Common myeloid progenitor, CD34-positive (primary cell): ENCODE data around the gene MAD2L2.

Experiments used
- CTCF ChIA-PET: fragments of 350-600 bp; sonication (Branson Sonifier 250); formaldehyde crosslinking; loops from one replicate; lab custom pipeline; 2021; ENCODE audit warnings: antibody characterized with exemption; lab: Charles Lee
- POLR2A ChIA-PET: fragments of 350-600 bp; sonication (Branson Sonifier 250); formaldehyde crosslinking; loops from one replicate; lab custom pipeline; 2021; ENCODE audit warnings: antibody characterized with exemption; lab: Charles Lee
- DNase-seq, 3 donors: peaks; one replicate each; pipeline versions ENCODE4 v3.0.0 to v3.0.0-alpha.2; 2013
- H3K27ac ChIP-seq, 2 experiments: 1 replicate in 1 of 2; 2 replicates in 1 of 2; pipeline ENCODE4 v1.7.0; 2013; ENCODE audit warnings: inconsistent platforms in 2 of 2, low read length in 2 of 2, mild to moderate bottlenecking in 2 of 2, low read depth in 1 of 2, moderate library complexity in 1 of 2; ENCODE audit not compliant: severe bottlenecking in 2 of 2, insufficient read depth in 1 of 2, poor library complexity in 1 of 2
- H3K27me3 ChIP-seq, 5 experiments: replicated peaks in 2 of 5; 1 replicate in 3 of 5; 2 replicates in 2 of 5; pipeline versions ENCODE4 v1.6.1 to v1.7.0; 2013; ENCODE audit warnings: low read length in 4 of 5, mild to moderate bottlenecking in 2 of 5, moderate library complexity in 2 of 5, inconsistent platforms in 1 of 5; ENCODE audit not compliant: insufficient read depth in 5 of 5, control insufficient read depth in 4 of 5
- H3K36me3 ChIP-seq, 4 experiments: 1 replicate in 2 of 4; 2 replicates in 2 of 4; pipeline versions ENCODE4 v1.6.1 to v1.7.0; 2013; ENCODE audit warnings: low read length in 3 of 4, control low read depth in 1 of 4, mild to moderate bottlenecking in 1 of 4; ENCODE audit not compliant: control insufficient read depth in 4 of 4, insufficient read depth in 4 of 4
- H3K4me1 ChIP-seq, 4 experiments: 1 replicate in 3 of 4; 2 replicates in 1 of 4; pipeline versions ENCODE4 v1.6.1 to v1.7.1; 2013; ENCODE audit warnings: low read length in 3 of 4, mild to moderate bottlenecking in 3 of 4, control low read depth in 1 of 4, inconsistent platforms in 1 of 4, moderate library complexity in 1 of 4; ENCODE audit not compliant: control insufficient read depth in 4 of 4, insufficient read depth in 4 of 4; ENCODE audit errors: control extremely low read depth in 1 of 4
- H3K4me3 ChIP-seq, 7 experiments: 1 replicate in 4 of 7; 2 replicates in 3 of 7; pipeline versions ENCODE4 v1.5.1 to v1.7.0; 2013; ENCODE audit warnings: mild to moderate bottlenecking in 7 of 7, low read length in 6 of 7, moderate library complexity in 6 of 7, inconsistent platforms in 2 of 7, low read depth in 2 of 7, control low read depth in 1 of 7; ENCODE audit not compliant: insufficient read depth in 4 of 7, control insufficient read depth in 1 of 7; ENCODE audit errors: extremely low read depth in 1 of 7
- H3K9me3 ChIP-seq, 5 experiments: 1 replicate in 4 of 5; 2 replicates in 1 of 5; pipeline versions ENCODE4 v1.6.1 to v1.7.1; 2013; ENCODE audit warnings: low read length in 4 of 5, mild to moderate bottlenecking in 2 of 5, inconsistent platforms in 1 of 5, low read depth in 1 of 5, moderate library complexity in 1 of 5; ENCODE audit not compliant: control insufficient read depth in 4 of 5, insufficient read depth in 2 of 5; ENCODE audit errors: control extremely low read depth in 1 of 5
- WGBS: methylation state at CpG from one replicate; pipeline ENCODE4 v1.1.5; 2013; ENCODE audit not compliant: insufficient coverage; 5-methylcytosine and 5-hydroxymethylcytosine counted together

Gene MAD2L2

GRCh38 chr1:11670747-11671146, 10.2 kb downstream of the MAD2L2 start:
- ChIA-PET POLR2A (no interaction called here), CTCF (interaction anchor here (0.8 kb wide), 1 partner anchor 20 kb away, joined by 3 read pairs; no protein-coding TSS in a partner anchor)
- Histone ChIP-seq H3K27me3 (no peaks in the 10 kb centered on the region), H3K9me3 (no peaks in the 10 kb centered on the region), H3K36me3 (peaks cover 5 to 57% (median 28%) of the 10 kb centered on the region in 4 experiments), H3K4me1 (no peaks in the 10 kb centered on the region), H3K4me3 (no peak overlapping the region), H3K27ac (no peak overlapping the region)
- no peak for DNase-seq
- WGBS = 90% methylated on average over 4 of the region's 6 CpGs

GRCh38 chr1:11668516-11668915, 12.4 kb downstream of the MAD2L2 start:
- 94% methylated on average over 11 of the region's 14 CpGs for WGBS
- H3K27ac ChIP-seq = no peak overlapping the region
- no peak for DNase-seq
- H3K36me3 ChIP-seq = peaks cover 0 to 38% (median 18%) of the 10 kb centered on the region in 4 experiments
- ChIA-PET POLR2A (no interaction called here), CTCF (no interaction called here)
- H3K27me3 ChIP-seq = no peaks in the 10 kb centered on the region
- H3K4me1 ChIP-seq = peaks cover 0 to 13% (median 8%) of the 10 kb centered on the region in 4 experiments
- H3K4me3 ChIP-seq = no peak overlapping the region
- no peaks in the 10 kb centered on the region for H3K9me3 ChIP-seq

GRCh38 chr1:11664336-11665065, 16.4 kb downstream of the MAD2L2 start:
- ChIA-PET CTCF (interaction anchor here (0.7 to 5.9 kb wide), 18 partner anchors 9 to 85 kb away, joined by 3 to 33 read pairs (median 5); partner anchors contain the start of gene DRAXIN), POLR2A (interaction anchor here (0.8 to 2.6 kb wide), 5 partner anchors 28 to 243 kb away, joined by 3 to 7 read pairs (median 5); no protein-coding TSS in a partner anchor)
- Histone ChIP-seq H3K36me3 (peaks cover 0 to 7% (median 4%) of the 10 kb centered on the region in 4 experiments), H3K4me1 (peaks cover 0 to 13% (median 9%) of the 10 kb centered on the region in 4 experiments), H3K27ac (peak overlapping the region in 1 of 2 experiments; percentile 73), H3K27me3 (no peaks in the 10 kb centered on the region), H3K9me3 (no peaks in the 10 kb centered on the region), H3K4me3 (peak overlapping the region; percentile 38 to 74 (median 67))
- peak; percentile 43 to 76 (median 67) for DNase-seq
- 0% methylated on average over 65 of the region's 66 CpGs for WGBS

- POLR2A ChIA-PET = no interaction called here
- H3K9me3 ChIP-seq = no peaks in the 10 kb centered on the region
- H3K27ac ChIP-seq = no peak overlapping the region
- peaks cover 0 to 4% (median 0%) of the 10 kb centered on the region in 4 experiments for H3K36me3 ChIP-seq
- WGBS = 99% methylated on average over 15 of the region's 17 CpGs
- H3K4me3 ChIP-seq = no peak overlapping the region
- no peak for DNase-seq
- H3K27me3 ChIP-seq = no peaks in the 10 kb centered on the region
- CTCF ChIA-PET = interaction anchor here (1.5 to 5.9 kb wide), 3 partner anchors 12 to 65 kb away, joined by 3 to 33 read pairs (median 27); no protein-coding TSS in a partner anchor
- H3K4me1 ChIP-seq = peaks cover 0 to 13% (median 9%) of the 10 kb centered on the region in 4 experiments
Observed at GRCh38 chr1:11661103-11661502, 19.8 kb downstream of the MAD2L2 start.

- DNase-seq = no peak
- ChIA-PET POLR2A (no interaction called here), CTCF (interaction anchor here (1.3 to 5.9 kb wide), 2 partner anchors 9 to 11 kb away, joined by 4 to 27 read pairs; no protein-coding TSS in a partner anchor)
- no peak overlapping the region for H3K4me3 ChIP-seq
- H3K27me3 ChIP-seq = no peaks in the 10 kb centered on the region
- 100% methylated on average over 2 of the region's 4 CpGs for WGBS
- H3K36me3 ChIP-seq = peaks cover 0 to 4% (median 0%) of the 10 kb centered on the region in 4 experiments
- no peaks in the 10 kb centered on the region for H3K9me3 ChIP-seq
- H3K4me1 ChIP-seq = peaks cover 0 to 20% (median 18%) of the 10 kb centered on the region in 4 experiments
- H3K27ac ChIP-seq = no peak overlapping the region
Observed at GRCh38 chr1:11659748-11660147, 21.2 kb downstream of the MAD2L2 start.

GRCh38 chr1:11658542-11658941, 22.4 kb downstream of the MAD2L2 start:
- DNase-seq = no peak
- peaks cover 0 to 18% (median 12%) of the 10 kb centered on the region in 4 experiments for H3K4me1 ChIP-seq
- H3K4me3 ChIP-seq = no peak overlapping the region
- H3K9me3 ChIP-seq = no peaks in the 10 kb centered on the region
- CTCF ChIA-PET = interaction anchor here (1.1 to 1.3 kb wide), 2 partner anchors 8 to 16 kb away, joined by 3 to 4 read pairs; no protein-coding TSS in a partner anchor
- WGBS = 98% methylated on average over 23 of the region's 23 CpGs
- POLR2A ChIA-PET = no interaction called here
- H3K27ac ChIP-seq = no peak overlapping the region
- peaks cover 0 to 7% (median 0%) of the 10 kb centered on the region in 5 experiments for H3K27me3 ChIP-seq
- H3K36me3 ChIP-seq = peaks cover 0 to 4% (median 0%) of the 10 kb centered on the region in 4 experiments

- H3K27ac ChIP-seq = no peak overlapping the region
- DNase-seq = no peak
- H3K36me3 ChIP-seq = peaks cover 0 to 4% (median 0%) of the 10 kb centered on the region in 4 experiments
- POLR2A ChIA-PET = no interaction called here
- peaks cover 0 to 8% (median under 1%) of the 10 kb centered on the region in 5 experiments for H3K27me3 ChIP-seq
- peaks cover 0 to 18% (median 12%) of the 10 kb centered on the region in 4 experiments for H3K4me1 ChIP-seq
- CTCF ChIA-PET = no interaction called here
- H3K4me3 ChIP-seq = no peak overlapping the region
- WGBS = 100% methylated on average over 3 of the region's 6 CpGs
- H3K9me3 ChIP-seq = no peaks in the 10 kb centered on the region
Observed at GRCh38 chr1:11657654-11658053, 23.3 kb downstream of the MAD2L2 start.
